Stromal cell of bone marrow (primary cell): ENCODE data around the gene CDC42BPA.

Source experiments
- DNase-seq: peaks from one replicate; pipeline ENCODE4 v3.0.0-alpha.2; 2012; ENCODE audit warnings: low read depth

The CDC42BPA gene

GRCh38 chr1:226994586-226995364 is 323.5 kb downstream of the CDC42BPA start:
- no peak for DNase-seq

DNA sequence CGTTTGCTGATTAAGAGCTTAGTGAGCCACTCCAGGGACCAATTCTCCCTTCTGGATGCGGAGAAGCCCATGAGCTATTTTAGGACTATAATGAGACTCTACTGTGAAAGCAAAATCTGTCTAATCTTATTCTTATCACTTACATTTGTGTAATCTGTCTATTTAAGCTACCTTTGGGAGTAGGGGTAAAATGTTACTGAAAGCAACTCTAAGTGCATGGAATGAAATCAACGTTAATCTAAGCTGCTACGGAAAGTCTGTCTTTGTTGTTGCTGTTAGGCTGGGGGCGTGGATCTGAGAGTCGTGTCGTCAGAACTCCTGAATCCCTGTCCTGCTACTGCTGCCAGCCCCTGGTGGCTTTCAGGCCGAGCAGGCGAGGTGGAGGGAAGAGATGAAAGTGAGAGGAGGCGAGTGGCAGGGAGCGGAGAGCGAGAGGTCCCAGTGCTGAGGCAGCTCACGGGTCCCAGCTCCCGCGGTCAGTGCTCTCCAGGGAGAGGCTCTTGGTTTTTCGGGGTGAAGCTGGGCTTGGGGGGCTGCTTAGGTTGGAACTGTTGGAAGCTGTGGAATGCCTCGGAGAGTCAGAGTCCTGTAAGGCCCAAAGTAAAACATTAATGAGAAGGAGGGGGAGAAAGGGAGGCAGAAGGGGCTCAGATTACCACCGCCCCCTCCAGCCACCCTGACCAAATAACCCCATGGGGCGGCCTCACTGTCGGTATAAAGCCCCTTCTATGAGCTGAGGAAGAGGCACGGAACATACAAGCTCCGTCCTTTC is 324.3 kb downstream of the CDC42BPA start:
- DNase-seq, result no peak

- DNase-seq, result no peak
These were observed 326.4 kb downstream of the CDC42BPA start for GRCh38 chr1:226991920-226992319.

DNA sequence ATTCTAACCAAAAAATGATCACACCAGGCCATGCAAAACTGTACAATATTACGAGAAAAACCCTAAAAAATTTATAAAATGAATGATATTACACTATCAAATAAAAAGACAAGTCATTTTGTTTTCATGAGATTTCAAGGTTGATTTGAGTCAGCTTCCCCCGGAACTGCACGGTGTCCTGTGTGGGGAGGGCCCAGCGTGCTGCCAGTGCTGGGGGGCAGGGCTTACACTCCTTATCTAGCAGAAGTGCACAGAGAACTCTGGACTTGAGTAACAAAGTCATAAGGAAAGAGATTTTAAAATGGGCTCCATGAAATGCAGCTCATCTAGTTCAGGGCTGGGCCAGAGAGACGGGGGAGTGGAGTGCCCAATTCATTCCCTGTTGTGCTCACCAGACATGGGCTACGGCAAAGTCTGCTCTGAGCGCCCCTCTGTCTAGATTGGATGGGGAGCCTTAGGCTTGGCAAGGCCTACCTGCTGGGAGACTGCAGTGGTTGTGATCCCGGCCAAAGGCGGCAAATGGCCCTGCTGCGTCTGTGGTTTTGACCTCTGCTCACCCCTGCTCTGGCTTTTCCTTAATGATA is 328.1 kb downstream of the CDC42BPA start:
- no peak for DNase-seq

DNA sequence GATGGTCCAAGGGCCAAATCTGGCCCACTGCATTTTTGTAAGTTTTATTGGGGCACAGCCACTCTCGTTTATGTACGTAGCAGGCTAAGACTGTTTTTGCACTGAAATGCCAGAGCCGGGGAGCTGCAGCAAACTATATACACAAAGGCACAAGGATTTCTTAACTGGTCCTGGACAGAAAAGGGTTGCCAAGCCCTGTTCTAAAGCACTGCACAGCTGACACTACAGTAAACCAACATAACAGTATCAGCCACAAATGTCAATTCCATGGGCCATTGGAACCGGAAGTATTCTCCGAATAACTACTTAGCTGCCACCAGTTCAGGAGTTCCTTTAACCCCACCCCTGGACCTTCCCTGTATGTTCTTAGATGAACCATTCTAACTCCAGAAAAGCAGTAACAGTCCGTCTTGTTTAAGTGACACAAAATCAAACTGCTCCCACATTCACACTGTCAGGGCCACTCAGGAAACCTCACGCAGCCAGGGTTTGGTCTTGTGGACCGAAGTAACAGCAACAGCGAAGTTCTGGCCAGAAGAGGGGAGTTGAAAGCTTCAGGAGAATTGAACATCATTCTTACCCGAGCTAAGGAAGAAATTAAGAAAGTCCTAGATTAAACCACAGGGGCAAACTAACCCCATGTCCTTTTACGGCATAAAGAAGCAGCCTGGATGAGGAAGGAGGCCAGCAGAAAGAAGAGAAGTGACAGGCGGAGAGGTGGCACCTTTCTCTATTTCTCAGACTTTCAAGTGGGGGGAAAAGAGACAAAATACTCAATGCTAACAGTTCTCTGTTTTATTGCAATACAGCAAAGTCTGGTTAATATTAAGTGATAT is 329.0 kb downstream of the CDC42BPA start:
- no peak for DNase-seq

DNA sequence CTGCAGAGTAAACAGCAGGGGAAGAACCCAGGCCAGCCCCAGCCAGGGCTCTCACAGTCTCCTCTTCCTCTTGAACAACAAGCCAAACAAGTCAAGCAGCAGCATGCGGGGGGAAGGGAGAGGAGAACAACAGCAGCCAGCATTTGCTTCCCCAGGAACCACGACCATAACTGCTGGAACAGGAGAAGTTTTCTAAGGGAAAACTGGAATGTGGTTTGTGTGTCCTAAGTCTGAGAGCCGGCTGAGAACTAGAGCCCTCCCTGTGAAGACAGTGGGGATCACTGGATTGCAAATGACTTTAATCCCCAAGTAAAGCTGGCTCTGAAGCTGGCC is 330.0 kb downstream of the CDC42BPA start:
- DNase-seq, result no peak

- no peak for DNase-seq
These were observed 330.5 kb downstream of the CDC42BPA start for GRCh38 chr1:226987623-226988333.

DNA sequence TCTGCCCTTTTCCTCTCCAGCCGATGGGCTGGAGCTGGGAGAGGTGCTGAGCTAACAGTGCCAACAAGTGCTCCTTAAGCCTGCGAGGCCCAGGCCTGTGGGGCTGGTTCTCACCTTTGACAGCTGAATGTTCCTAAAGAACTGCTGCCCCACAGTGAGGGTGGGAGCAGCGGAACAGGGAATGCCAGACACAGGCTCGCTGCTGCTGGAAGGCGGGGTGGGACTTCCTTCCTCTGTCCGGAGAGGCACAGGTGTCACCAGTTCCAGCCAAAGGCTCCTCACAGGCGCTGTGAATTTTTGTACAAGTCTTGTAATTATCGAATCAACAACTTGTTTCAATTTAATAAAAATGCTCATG is 331.1 kb downstream of the CDC42BPA start:
- DNase-seq, result no peak

DNA sequence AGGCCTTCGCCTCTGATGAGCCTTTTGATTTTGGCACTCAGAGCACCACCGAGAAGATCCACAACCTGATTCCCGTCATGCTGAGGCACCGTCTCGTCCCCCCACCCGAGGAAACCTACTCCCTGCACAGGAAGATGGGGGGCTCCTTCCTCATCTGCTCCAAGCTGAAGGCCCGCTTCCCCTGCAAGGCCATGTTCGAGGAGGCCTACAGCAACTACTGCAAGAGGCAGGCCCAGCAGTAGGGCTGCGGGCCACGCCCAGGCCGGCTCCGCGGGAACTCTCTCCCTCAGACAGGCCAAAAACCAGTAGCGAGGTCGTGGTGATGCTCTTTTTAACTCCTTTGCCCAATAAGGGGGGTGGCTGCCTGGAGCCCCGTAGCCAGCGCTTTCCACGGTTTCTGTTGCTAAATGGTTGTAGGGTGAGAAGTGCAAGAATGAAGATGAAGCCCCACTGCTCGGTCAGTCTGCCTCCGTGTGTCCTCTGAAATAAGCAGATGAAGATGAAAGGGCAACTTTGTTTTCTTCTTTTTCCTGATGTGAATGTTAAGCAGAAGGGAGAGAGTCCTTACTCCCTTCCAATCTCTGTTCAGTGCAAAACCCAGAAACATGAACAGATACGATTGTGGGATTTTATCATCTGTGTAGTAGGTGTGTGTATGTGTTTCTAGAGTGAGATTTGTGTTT is 331.7 kb downstream of the CDC42BPA start:
- no peak for DNase-seq

- DNase-seq, result no peak
These were observed 332.3 kb downstream of the CDC42BPA start for GRCh38 chr1:226985839-226986463.

DNA sequence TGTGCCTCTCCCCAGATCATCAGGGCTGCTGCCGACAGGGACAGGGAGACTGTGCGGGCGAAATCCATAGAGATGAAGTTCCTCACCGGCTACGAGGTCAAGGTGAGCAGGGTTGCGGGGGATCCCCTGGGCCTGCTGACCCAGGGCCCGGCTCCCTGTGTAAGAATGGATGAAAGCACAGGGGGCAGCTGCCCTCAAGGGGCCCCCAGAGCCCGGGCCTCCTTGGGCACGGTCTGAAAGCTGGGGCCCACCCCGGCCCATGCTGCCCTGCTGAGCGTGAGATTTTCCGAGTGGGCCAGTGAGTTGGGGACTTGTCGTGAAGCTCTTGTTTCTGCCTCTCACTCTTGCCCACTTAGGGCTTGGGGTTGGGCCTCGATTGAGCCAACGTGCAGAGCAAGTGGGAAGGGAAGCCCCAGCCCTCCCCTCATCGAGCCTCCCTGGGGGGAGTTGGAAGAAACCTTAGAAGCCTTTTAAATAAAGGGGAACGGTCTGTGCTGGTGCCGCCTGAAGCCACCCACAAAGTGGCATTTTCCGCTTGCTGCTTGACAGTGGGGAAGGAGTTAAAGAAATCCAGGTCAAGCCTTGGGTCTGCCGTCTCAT is 333.0 kb downstream of the CDC42BPA start:
- DNase-seq, result no peak

DNA sequence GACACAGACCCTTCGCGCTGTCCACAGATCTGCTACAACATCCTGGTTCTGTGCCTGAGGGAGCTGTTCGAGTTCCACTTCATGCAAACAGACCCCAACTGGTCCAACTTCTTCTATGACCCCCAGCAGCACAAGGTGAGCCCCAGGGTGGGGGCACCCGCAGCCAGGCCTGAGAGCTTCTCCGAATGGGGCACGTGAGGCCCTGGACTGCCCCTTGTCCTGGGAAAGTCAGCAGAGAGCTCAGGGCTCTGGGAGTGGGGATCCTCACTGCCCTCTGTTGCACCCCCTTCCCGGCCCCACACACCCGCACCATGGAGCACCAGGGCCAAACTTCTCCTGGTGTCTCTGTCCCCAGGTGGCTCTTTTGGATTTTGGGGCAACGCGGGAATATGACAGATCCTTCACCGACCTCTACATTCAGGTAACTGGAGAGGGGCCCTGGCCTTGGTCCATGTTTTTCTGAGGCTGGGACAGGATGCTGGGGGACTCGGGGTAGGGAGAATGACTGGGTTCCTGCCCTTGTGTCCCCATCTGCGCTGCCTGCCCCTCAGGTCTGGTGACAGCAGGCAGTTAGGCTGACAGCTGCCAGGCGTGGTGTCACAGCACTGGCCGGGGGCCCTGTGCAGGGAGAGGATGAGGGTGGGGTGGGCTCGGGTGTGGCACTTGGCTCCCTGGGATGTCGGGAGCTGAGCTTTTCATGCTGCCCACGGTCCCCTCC is 333.6 kb downstream of the CDC42BPA start:
- no peak for DNase-seq

DNA sequence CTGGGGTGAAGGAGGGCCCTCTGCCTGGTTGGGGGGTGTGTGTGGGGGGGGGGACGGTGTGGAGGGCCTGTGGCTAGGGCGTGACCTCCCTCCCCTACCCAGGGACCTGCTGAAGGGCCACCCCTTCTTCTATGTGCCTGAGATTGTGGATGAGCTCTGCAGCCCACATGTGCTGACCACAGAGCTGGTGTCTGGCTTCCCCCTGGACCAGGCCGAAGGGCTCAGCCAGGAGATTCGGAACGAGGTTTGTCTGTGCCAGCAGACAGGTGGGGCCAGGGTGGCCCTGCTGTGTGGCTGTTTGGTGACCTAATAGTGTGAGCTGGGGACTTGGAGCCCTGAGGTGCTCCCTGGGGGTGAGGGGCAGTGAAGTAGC is 334.3 kb downstream of the CDC42BPA start:
- no peak for DNase-seq

DNA sequence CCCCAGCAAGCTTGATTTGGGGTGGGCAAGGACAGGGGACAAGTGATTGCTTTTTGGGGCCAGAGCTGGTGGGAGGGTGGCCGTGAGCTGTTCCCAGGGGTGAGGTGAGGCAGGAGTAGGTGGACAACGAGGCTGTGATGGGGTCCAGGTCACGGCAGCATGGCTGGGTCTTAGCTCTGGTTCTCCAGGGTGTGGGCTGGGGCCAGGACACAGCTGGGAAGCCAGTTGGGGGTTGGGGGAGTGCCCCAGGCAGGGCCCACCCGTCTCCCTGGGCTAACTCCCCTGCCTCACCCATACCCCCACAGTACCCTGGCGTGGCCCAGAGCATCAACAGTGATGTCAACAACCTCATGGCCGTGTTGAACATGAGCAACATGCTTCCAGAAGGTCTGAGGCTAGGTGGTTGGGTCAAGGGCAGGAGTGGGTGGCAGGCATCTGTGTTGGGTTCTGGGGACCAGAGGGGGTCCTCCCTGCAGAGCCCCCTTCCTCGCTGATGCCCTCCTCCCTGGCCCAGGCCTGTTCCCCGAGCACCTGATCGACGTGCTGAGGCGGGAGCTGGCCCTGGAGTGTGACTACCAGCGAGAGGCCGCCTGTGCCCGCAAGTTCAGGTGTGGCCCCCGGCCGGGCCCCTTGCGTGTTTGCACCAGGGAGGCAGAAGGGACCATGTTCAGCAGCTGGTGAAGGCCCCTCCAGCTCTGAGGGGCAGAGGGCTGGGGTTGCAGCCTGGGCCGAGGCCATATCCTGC is 334.9 kb downstream of the CDC42BPA start:
- no peak for DNase-seq

GRCh38 chr1:226982451-226983177 is 335.7 kb downstream of the CDC42BPA start:
- DNase-seq, result no peak

- DNase-seq, result no peak
These were observed 336.5 kb downstream of the CDC42BPA start for GRCh38 chr1:226981838-226982237.

DNA sequence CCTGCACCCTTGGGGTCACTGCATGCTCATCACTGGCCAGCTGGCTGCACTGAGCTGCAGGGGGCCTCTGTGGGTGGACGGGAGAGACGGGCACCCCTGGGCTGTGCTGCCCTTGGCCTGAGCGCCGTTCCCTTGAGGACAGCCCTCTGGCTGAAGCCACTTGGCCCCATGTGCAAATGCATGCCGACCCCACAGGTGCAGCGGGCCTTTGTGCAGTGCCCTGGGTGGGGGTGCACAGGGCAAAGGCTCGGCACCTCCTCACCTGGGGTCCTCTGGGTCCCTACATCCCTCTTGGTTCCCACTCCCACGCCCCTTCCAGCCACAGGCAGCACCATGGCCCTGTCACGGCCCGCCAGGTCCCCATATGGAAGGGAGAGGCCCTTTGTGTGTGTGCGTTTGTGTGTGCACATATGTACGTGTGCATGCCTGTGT is 336.9 kb downstream of the CDC42BPA start:
- no peak for DNase-seq
